HG03521 (cell line): ENCODE measurements around the gene MZB1.
A peak's percentile ranks its signal among the peaks of the same experiment; 100 is the strongest.
"Not testable (repeated sequence)": the region's sequence is repeated elsewhere in the genome, so short reads cannot be mapped to it uniquely, and the experiment has no call there.

Experiments used
- ATAC-seq: cut with Tn5 transposase; IDR thresholded peaks from one replicate; pipeline ENCODE4 v1.9.1; 2021; ENCODE audit warnings: mild to moderate bottlenecking, moderate library complexity; ENCODE audit not compliant: unreplicated experiment

Gene MZB1

GRCh38 chr5:139378101-139378825 lies 11.4 kb downstream of the MZB1 start:
- no peak for ATAC-seq

- no peak for ATAC-seq
Measured at GRCh38 chr5:139377226-139377625, 12.5 kb downstream of the MZB1 start.

- no peak for ATAC-seq
Measured at GRCh38 chr5:139376364-139376763, 13.3 kb downstream of the MZB1 start.

- ATAC-seq = no peak
Measured at GRCh38 chr5:139374909-139375308, 14.8 kb downstream of the MZB1 start.

GRCh38 chr5:139371482-139372435 lies 18.0 kb downstream of the MZB1 start:
- ATAC-seq = no peak

GRCh38 chr5:139369181-139369580 lies 20.5 kb downstream of the MZB1 start:
- ATAC-seq = no peak

GRCh38 chr5:139368613-139369012 lies 21.1 kb downstream of the MZB1 start:
- no peak for ATAC-seq

GRCh38 chr5:139364466-139364865 lies 25.2 kb downstream of the MZB1 start:
- no peak for ATAC-seq

GRCh38 chr5:139363937-139364336 lies 25.8 kb downstream of the MZB1 start:
- no peak for ATAC-seq

GRCh38 chr5:139361835-139362429 lies 27.8 kb downstream of the MZB1 start:
- no peak for ATAC-seq

- no peak for ATAC-seq
Measured at GRCh38 chr5:139360384-139360783, 29.3 kb downstream of the MZB1 start.

- no peak for ATAC-seq
Measured at GRCh38 chr5:139358064-139358463, 31.6 kb downstream of the MZB1 start.

GRCh38 chr5:139355900-139356299 lies 33.8 kb downstream of the MZB1 start:
- ATAC-seq = not testable (repeated sequence)

GRCh38 chr5:139354186-139354585 lies 35.5 kb downstream of the MZB1 start:
- ATAC-seq = no peak

GRCh38 chr5:139347863-139348262 lies 41.9 kb downstream of the MZB1 start:
- ATAC-seq = not testable (repeated sequence)

GRCh38 chr5:139345442-139345841 lies 44.3 kb downstream of the MZB1 start:
- not testable (repeated sequence) for ATAC-seq

- no peak for ATAC-seq
Measured at GRCh38 chr5:139344177-139344576, 45.5 kb downstream of the MZB1 start.

GRCh38 chr5:139343476-139343875 lies 46.2 kb downstream of the MZB1 start:
- ATAC-seq = no peak

- ATAC-seq = peak; percentile 44
Measured at GRCh38 chr5:139342423-139342723, 47.3 kb downstream of the MZB1 start.

GRCh38 chr5:139341689-139342422 lies 47.9 kb downstream of the MZB1 start, which contains the start of gene PAIP2:
Gene PAIP2 (plus strand): TSS chr5:139341854. CDS start chr5:139363785, 21,931 bp downstream.
- peak; percentile 91 for ATAC-seq

- peak; percentile 8 for ATAC-seq
Measured at GRCh38 chr5:139341187-139341688, 48.5 kb downstream of the MZB1 start.
